Suppressor macrophage treated with lipopolysaccharide for 4 hours (primary cell): Measurements from ENCODE around the gene TNKS1BP1.

Experiments
- DNase-seq: peaks from one replicate; pipeline ENCODE4 v3.0.0-alpha.2; 2020

TNKS1BP1 gene

DNA sequence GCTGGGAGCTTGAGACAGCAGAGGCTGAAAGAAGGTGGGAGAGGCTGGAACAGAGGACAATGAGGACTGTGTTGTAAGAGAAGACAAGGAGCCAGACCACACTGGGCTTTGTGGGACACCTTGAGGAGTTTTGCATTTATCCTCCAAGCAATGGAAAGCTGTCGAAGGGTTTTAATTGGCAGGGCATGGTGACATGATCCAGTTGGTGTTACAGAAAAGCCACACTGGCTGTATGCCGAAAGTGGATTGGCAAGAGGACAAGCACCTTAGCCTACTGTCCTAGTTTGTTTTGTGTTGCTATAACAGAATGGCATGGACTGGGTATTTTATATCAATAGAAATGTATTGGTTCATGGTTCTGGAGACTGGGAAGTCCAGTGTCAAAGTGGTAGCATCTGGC, 73.7 kb downstream of the TNKS1BP1 start:
- DNase-seq: no peak
